ENCODE results near the gene UBE2G2.

UBE2G2 gene
- 111 to 145 (median 120) reads per million in 3 donors for total RNA-seq

- peak; percentile 64 to 78 (median 77) for DNase-seq
- no peaks in the 10 kb centered on the region for H3K27me3 ChIP-seq (replicated peaks; ENCODE audit: control insufficient read depth, insufficient read depth, low read length, poor library complexity, severe bottlenecking)
- peak within 1 kb of the TSS; percentile 55 for H3K27ac ChIP-seq (ENCODE audit: insufficient read depth, low read length, poor library complexity, severe bottlenecking)
- H3K9me3 ChIP-seq (ENCODE audit: control insufficient read depth, low read length), result no peaks in the 10 kb centered on the region
- peak within 1 kb of the TSS; percentile 70 for H3K4me3 ChIP-seq (ENCODE audit: insufficient read depth, low read depth, low read length, poor library complexity, severe bottlenecking)
- H3K4me1 ChIP-seq (ENCODE audit: control insufficient read depth, insufficient read depth, low read length, poor library complexity, severe bottlenecking), result peaks cover 17% of the 10 kb centered on the region
- peaks cover 10% of the 10 kb centered on the region for H3K36me3 ChIP-seq (ENCODE audit: control insufficient read depth, insufficient read depth, low read length)
Measured at GRCh38 chr21:44801468-44802395, at the start of gene UBE2G2. UBE2G2 (minus strand) TSS chr21:44801820; CDS start chr21:44801748, 72 bp downstream.

- H3K36me3 ChIP-seq (ENCODE audit: control insufficient read depth, insufficient read depth, low read length), result peaks cover 44% of the 10 kb centered on the region
- no peaks in the 10 kb centered on the region for H3K9me3 ChIP-seq (ENCODE audit: control insufficient read depth, low read length)
- DNase-seq, result no peak
- H3K27me3 ChIP-seq (replicated peaks; ENCODE audit: control insufficient read depth, insufficient read depth, low read length, poor library complexity, severe bottlenecking), result no peaks in the 10 kb centered on the region
- H3K4me3 ChIP-seq (ENCODE audit: insufficient read depth, low read depth, low read length, poor library complexity, severe bottlenecking), result no peak overlapping the region
- H3K4me1 ChIP-seq (ENCODE audit: control insufficient read depth, insufficient read depth, low read length, poor library complexity, severe bottlenecking), result peaks cover 15% of the 10 kb centered on the region
- H3K27ac ChIP-seq (ENCODE audit: insufficient read depth, low read length, poor library complexity, severe bottlenecking), result no peak overlapping the region
Measured at GRCh38 chr21:44850905-44851657, 49.5 kb upstream of the UBE2G2 start.

GRCh38 chr21:44850208-44850800 is 48.7 kb upstream of the UBE2G2 start:
- H3K27ac ChIP-seq (ENCODE audit: insufficient read depth, low read length, poor library complexity, severe bottlenecking), result no peak overlapping the region
- no peaks in the 10 kb centered on the region for H3K27me3 ChIP-seq (replicated peaks; ENCODE audit: control insufficient read depth, insufficient read depth, low read length, poor library complexity, severe bottlenecking)
- no peak overlapping the region for H3K4me3 ChIP-seq (ENCODE audit: insufficient read depth, low read depth, low read length, poor library complexity, severe bottlenecking)
- no peaks in the 10 kb centered on the region for H3K9me3 ChIP-seq (ENCODE audit: control insufficient read depth, low read length)
- peaks cover 37% of the 10 kb centered on the region for H3K36me3 ChIP-seq (ENCODE audit: control insufficient read depth, insufficient read depth, low read length)
- peaks cover 22% of the 10 kb centered on the region for H3K4me1 ChIP-seq (ENCODE audit: control insufficient read depth, insufficient read depth, low read length, poor library complexity, severe bottlenecking)
- DNase-seq, result no peak

GRCh38 chr21:44849616-44850130 is 48.1 kb upstream of the UBE2G2 start:
- Histone ChIP-seq H3K9me3 (ENCODE audit: control insufficient read depth, low read length) (no peaks in the 10 kb centered on the region), H3K27ac (ENCODE audit: insufficient read depth, low read length, poor library complexity, severe bottlenecking) (no peak overlapping the region), H3K4me3 (ENCODE audit: insufficient read depth, low read depth, low read length, poor library complexity, severe bottlenecking) (no peak overlapping the region), H3K36me3 (ENCODE audit: control insufficient read depth, insufficient read depth, low read length) (peaks cover 30% of the 10 kb centered on the region), H3K4me1 (ENCODE audit: control insufficient read depth, insufficient read depth, low read length, poor library complexity, severe bottlenecking) (peaks cover 22% of the 10 kb centered on the region), H3K27me3 (replicated peaks; ENCODE audit: control insufficient read depth, insufficient read depth, low read length, poor library complexity, severe bottlenecking) (no peaks in the 10 kb centered on the region)
- no peak for DNase-seq

GRCh38 chr21:44848821-44849521 is 47.4 kb upstream of the UBE2G2 start:
- H3K27ac ChIP-seq (ENCODE audit: insufficient read depth, low read length, poor library complexity, severe bottlenecking), result no peak overlapping the region
- no peaks in the 10 kb centered on the region for H3K9me3 ChIP-seq (ENCODE audit: control insufficient read depth, low read length)
- H3K36me3 ChIP-seq (ENCODE audit: control insufficient read depth, insufficient read depth, low read length), result peaks cover 23% of the 10 kb centered on the region
- no peaks in the 10 kb centered on the region for H3K27me3 ChIP-seq (replicated peaks; ENCODE audit: control insufficient read depth, insufficient read depth, low read length, poor library complexity, severe bottlenecking)
- DNase-seq, result no peak
- peaks cover 16% of the 10 kb centered on the region for H3K4me1 ChIP-seq (ENCODE audit: control insufficient read depth, insufficient read depth, low read length, poor library complexity, severe bottlenecking)
- H3K4me3 ChIP-seq (ENCODE audit: insufficient read depth, low read depth, low read length, poor library complexity, severe bottlenecking), result no peak overlapping the region

GRCh38 chr21:44847261-44848056 is 45.8 kb upstream of the UBE2G2 start:
- Histone ChIP-seq H3K27me3 (replicated peaks; ENCODE audit: control insufficient read depth, insufficient read depth, low read length, poor library complexity, severe bottlenecking) (no peaks in the 10 kb centered on the region), H3K27ac (ENCODE audit: insufficient read depth, low read length, poor library complexity, severe bottlenecking) (no peak overlapping the region), H3K4me3 (ENCODE audit: insufficient read depth, low read depth, low read length, poor library complexity, severe bottlenecking) (no peak overlapping the region), H3K4me1 (ENCODE audit: control insufficient read depth, insufficient read depth, low read length, poor library complexity, severe bottlenecking) (peaks cover 16% of the 10 kb centered on the region), H3K36me3 (ENCODE audit: control insufficient read depth, insufficient read depth, low read length) (peaks cover 17% of the 10 kb centered on the region), H3K9me3 (ENCODE audit: control insufficient read depth, low read length) (no peaks in the 10 kb centered on the region)
- no peak for DNase-seq

GRCh38 chr21:44846485-44847260 is 45.1 kb upstream of the UBE2G2 start:
- H3K36me3 ChIP-seq (ENCODE audit: control insufficient read depth, insufficient read depth, low read length), result peaks cover 17% of the 10 kb centered on the region
- no peaks in the 10 kb centered on the region for H3K9me3 ChIP-seq (ENCODE audit: control insufficient read depth, low read length)
- H3K4me3 ChIP-seq (ENCODE audit: insufficient read depth, low read depth, low read length, poor library complexity, severe bottlenecking), result no peak overlapping the region
- no peak for DNase-seq
- H3K27ac ChIP-seq (ENCODE audit: insufficient read depth, low read length, poor library complexity, severe bottlenecking), result no peak overlapping the region
- H3K4me1 ChIP-seq (ENCODE audit: control insufficient read depth, insufficient read depth, low read length, poor library complexity, severe bottlenecking), result peaks cover 16% of the 10 kb centered on the region
- no peaks in the 10 kb centered on the region for H3K27me3 ChIP-seq (replicated peaks; ENCODE audit: control insufficient read depth, insufficient read depth, low read length, poor library complexity, severe bottlenecking)

- Histone ChIP-seq H3K4me3 (ENCODE audit: insufficient read depth, low read depth, low read length, poor library complexity, severe bottlenecking) (peak overlapping the region; percentile 45), H3K27me3 (replicated peaks; ENCODE audit: control insufficient read depth, insufficient read depth, low read length, poor library complexity, severe bottlenecking) (no peaks in the 10 kb centered on the region), H3K36me3 (ENCODE audit: control insufficient read depth, insufficient read depth, low read length) (peaks cover 17% of the 10 kb centered on the region), H3K4me1 (ENCODE audit: control insufficient read depth, insufficient read depth, low read length, poor library complexity, severe bottlenecking) (peaks cover 16% of the 10 kb centered on the region), H3K27ac (ENCODE audit: insufficient read depth, low read length, poor library complexity, severe bottlenecking) (peak overlapping the region; percentile 11), H3K9me3 (ENCODE audit: control insufficient read depth, low read length) (no peaks in the 10 kb centered on the region)
- DNase-seq, result no peak
Measured at GRCh38 chr21:44846224-44846484, 44.5 kb upstream of the UBE2G2 start.

Data from effector memory CD4-positive, alpha-beta T cell (primary cell).